NCI-H2196 (cell line): Measurements from ENCODE around the gene MAK.
"Not testable (repeated sequence)": the region's sequence is repeated elsewhere in the genome, so short reads cannot be mapped to it uniquely, and the experiment has no call there.

ENCODE experiments used
- DNase-seq: peaks from one replicate; lab custom pipeline; 2025; ENCODE audit not compliant: unreplicated experiment; lab: John Stamatoyannopoulos, UW

Gene MAK

GRCh38 chr6:10730254-10730653 is 108.1 kb downstream of the MAK start:
- DNase-seq = no peak

- DNase-seq = no peak
Measured at GRCh38 chr6:10725716-10726115, 112.6 kb downstream of the MAK start.

- DNase-seq = no peak
Measured at GRCh38 chr6:10725044-10725443, 113.3 kb downstream of the MAK start.

GRCh38 chr6:10723567-10723881 is 114.8 kb downstream of the MAK start:
- no peak for DNase-seq

GRCh38 chr6:10722820-10723566 is 115.3 kb downstream of the MAK start, which contains the start of gene TMEM14C:
Gene TMEM14C, plus strand, starts transcription at chr6:10723070. Its CDS starts 1,544 bp downstream, at chr6:10724614.
- DNase-seq = peak; percentile 100

- no peak for DNase-seq
Measured at GRCh38 chr6:10722570-10722819, 115.8 kb downstream of the MAK start.

- DNase-seq = no peak
Measured at GRCh38 chr6:10721850-10722569, 116.3 kb downstream of the MAK start.

GRCh38 chr6:10720960-10721849 is 117.1 kb downstream of the MAK start:
- not testable (repeated sequence) for DNase-seq

- no peak for DNase-seq
Measured at GRCh38 chr6:10720265-10720959, 117.9 kb downstream of the MAK start.

- DNase-seq = no peak
Measured at GRCh38 chr6:10719964-10720264, 118.4 kb downstream of the MAK start.

GRCh38 chr6:10719296-10719963 is 118.9 kb downstream of the MAK start:
- DNase-seq = no peak

- DNase-seq = no peak
Measured at GRCh38 chr6:10713962-10714361, 124.4 kb downstream of the MAK start.
